GM08714 (cell line): ENCODE data around the gene ACSS2.
"Not testable (repeated sequence)": the region's sequence is repeated elsewhere in the genome, so short reads cannot be mapped to it uniquely, and the experiment has no call there.

Source experiments
- H3K4me3 ChIP-seq: fragments of 200-500 bp; sonication (Bioruptor generic); 2 replicates; pipeline ENCODE4 v1.5.1; 2014; ENCODE audit warnings: mild to moderate bottlenecking, low read length, inconsistent platforms
- ZNF274 ChIP-seq: IDR thresholded peaks from 2 replicates; pipeline ENCODE4 v1.6.1; 2012; ENCODE audit warnings: mild to moderate bottlenecking, low read depth, low read length

The ACSS2 gene

DNA sequence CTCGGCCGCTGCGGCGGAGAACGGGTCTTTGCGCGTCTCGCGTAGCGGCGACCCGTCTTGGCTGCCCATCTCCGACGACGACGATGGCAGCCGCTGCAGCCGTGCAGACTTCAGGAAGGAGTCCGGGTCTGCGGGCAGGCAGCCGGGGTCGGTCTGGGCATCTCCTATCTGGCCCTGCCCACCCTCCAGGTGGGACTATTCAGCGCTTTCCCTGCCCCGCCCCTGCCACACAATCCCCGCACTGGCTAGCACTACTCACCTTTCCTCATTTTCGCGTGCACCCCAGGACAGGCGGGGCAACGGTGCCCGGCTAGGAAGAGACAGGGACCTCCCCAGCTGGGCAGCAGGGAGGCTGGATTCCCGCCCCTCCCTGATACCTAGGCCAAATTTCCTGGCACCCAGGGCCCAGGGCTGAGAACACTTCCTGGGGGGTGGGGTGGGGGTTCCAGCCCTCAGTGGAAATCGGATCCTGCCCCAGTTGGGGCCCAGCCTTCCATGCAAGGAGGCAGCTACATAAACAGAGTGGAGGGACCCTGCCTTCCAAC is 12.9 kb upstream of the ACSS2 start:
- TF ChIP-seq ZNF274 = no peak
- no peak overlapping the region for H3K4me3 ChIP-seq

DNA sequence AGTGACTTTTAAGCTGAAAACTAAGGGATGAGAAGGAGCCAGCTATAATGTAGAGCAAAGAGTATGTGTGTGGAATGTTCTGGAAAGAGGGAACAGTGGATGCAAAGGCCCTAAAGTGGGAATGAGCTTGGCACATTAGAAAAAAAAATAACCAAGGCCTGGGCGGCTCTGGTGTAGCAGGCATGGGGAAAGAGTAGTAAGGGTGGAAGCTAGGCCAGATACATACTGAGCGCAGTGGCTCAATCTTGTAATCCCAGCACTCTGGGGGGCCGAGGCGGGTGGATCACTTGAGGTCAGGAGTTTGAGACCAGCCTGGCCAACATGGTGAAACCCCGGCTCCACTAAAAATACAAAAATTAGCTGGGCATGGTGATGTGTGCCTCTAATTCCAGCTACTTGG is 12.2 kb upstream of the ACSS2 start:
- TF ChIP-seq ZNF274 = no peak

DNA sequence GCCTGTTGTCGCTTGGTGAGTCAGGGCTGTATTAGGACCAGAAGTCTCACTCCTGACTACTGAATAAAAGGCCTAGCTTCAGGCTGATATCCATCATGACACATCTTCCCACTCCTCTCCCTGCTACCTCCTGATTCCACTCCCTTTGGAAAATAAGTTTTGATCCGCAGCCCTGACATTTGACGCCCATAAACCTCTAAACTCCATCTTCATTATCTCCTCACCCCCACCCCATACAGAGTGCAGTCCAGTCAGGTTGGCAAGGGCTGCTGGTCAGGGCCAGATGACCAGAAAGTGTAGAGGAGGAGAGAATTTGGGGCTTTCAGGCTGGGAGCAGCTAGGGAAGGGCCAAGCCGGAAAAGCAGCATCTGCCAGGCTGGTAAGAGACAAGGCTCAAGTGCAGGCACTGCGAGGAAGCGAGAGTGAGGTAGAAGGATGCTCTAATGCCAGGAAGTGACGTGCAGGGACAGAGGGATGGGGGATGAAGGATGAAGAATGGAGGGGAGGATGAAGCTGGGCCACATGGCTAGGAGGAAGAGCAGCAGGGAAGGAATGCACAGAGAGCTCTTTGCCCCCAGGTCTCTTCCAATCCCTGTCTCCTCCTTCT is 5.0 kb upstream of the ACSS2 start:
- no peak overlapping the region for H3K4me3 ChIP-seq
- TF ChIP-seq ZNF274 = no peak

More for the DNA sequence above, 12.2 kb upstream of the ACSS2 start:
- H3K4me3 ChIP-seq = no peak overlapping the region

DNA sequence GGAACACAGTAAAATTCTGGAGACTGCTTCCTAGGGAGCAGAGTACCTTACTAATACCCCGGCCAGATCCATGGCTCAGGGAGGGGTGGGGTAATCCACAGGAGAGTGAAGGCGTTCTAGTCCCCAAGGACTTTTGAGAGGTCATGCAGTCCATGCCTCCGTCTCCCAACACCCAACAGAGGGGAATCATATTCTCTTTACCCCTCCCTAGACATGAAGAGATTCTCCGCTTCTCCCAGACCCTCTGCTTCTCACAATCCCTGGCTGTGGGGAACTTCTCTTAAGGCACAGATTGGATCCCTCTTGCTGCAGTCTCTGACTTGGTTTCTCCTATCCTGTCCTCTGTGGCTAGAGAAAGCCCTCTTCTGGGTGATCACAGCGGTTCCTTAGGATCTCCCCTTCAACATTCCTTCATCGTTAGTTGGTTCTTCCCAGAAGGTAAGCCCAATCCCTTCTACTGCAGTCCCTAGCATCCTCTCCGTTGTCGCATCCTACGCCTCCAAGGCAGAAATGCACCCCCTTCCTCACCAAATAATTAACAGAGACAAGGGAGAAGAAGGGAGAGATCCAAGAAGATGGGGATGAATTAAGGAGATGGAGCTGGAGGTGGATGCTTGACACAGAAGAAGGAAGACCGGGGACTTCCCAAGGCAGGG is 4.3 kb upstream of the ACSS2 start:
- H3K4me3 ChIP-seq = peak overlapping the region; percentile 28
- TF ChIP-seq ZNF274 = no peak

DNA sequence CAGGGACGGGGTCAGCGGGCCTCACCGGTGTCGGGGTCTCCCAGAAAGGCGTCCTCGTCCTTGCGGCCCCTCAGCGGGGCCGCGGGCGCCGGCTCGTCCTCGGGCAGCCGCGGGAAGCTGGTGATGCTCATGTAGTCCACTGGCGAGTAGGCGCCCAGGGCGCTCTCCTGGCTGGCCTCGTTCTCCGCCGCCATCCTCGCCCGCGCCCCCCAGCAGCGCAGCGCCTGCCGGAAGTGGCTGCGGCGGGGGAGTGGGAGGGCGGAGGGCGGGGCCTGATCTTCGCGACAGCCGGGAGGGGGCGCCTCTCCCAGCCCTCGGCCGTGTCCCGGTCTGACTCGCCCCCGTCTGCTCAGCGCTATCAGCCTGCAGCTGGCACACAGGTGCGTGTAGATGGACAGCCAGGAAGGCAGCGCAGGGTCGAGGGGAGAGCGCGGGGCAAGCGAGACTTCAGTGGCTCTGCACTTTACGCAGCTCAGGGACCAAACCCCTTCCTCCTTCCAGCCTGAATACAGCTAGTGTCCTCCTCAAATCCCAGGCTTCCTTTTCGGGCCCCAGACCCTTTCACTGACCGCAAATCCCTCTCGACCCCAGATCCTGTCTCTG is 3.7 kb upstream of the ACSS2 start, which contains the start of gene GGT7:
Gene GGT7 (minus strand): TSS at position 235 of the 603 bp plus-strand sequence. CDS start 41 bp downstream, at position 194.
- TF ChIP-seq ZNF274 = no peak
- H3K4me3 ChIP-seq = peak within 1 kb of the TSS; percentile 42

DNA sequence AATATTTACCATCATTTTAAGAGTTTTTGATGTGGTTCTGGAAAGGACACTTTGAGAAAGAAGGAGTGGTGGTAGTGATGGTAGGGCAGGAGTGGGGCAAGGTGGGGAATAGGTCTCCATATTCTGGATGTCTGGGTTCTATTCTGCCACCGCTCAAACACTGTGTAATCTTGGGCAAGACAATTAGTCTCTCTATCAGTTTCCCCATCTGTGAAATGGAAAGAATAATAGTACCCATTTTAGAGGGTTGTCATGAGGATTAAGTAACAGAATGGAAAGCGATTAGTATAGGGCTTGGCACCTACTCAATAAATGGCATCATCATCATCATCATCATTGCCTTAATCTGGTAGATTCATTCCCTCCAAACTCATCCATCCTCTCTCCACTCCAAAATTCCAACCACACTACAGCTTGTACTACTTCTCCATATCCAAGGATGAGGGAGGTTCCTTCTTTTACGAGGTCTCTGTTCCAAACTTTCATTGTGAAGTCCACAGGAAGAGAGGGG is 2.8 kb upstream of the ACSS2 start:
- no peak overlapping the region for H3K4me3 ChIP-seq
- TF ChIP-seq ZNF274 = no peak

DNA sequence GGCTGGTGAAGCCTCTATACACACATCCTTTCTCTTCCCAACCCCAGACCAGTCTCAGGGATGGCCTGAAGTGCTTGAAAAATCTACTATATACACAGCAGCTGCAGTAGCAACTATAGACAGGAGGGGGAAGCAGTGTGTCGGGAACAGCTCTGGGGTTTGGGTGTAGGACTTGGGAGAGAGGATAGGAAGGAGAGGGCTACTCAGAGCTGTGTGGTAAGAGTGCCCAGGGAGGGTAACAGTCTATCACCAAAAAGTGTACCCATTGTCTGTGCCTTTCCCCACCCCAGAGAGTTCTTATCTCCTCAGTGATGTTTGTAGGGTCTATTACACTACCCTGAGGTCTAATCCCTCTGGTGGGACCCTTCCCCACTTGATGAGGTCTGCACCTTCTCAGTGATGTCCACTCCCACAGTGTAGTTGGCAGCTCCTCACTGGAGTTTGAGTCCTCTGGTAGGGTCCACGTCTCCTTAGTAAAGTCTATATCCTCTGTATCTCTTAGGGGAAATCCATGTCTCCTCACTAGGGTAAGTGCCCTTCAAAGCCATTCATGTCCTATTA is 2.2 kb upstream of the ACSS2 start:
- no peak for TF ChIP-seq ZNF274
- no peak overlapping the region for H3K4me3 ChIP-seq

DNA sequence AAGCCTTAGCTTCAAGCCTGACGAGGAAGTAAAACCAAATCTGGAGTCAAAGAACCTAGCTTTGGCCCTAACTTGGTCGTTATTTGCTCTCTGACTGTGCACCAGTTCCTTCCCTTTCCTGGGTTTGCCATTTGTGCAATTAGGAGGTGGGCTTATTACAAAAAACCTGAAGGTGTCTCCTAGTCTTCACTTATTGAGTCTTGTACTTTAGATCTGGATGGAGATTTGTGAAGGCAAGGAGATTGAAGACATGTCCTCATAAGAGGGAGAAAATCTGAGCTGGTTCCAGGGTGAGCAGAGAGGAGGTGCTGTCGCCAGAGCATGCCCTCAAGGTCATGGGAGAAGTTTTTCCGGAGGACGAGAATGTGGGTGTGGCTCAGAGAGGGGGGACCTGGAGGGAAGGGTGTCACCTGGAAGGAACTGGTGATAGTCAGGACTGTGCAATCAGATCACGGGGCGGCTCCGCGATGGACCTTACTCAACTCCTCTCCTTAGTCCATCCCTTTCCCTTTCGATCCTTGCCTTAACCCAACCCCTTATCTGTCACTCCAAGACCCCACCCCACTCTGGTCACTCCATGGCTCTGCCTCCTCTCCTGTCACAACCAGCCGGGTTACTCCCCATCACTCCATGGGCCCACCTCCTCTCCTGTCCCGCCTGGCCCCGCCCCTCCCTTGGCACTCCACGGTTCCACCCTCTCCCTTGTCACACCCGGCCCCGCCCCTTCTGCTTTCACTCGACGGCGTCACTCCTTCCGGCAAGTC is 588 bp upstream of the ACSS2 start:
- TF ChIP-seq ZNF274 = no peak
- peak overlapping the region; percentile 59; the same call in 1 of the 2 replicates for H3K4me3 ChIP-seq

DNA sequence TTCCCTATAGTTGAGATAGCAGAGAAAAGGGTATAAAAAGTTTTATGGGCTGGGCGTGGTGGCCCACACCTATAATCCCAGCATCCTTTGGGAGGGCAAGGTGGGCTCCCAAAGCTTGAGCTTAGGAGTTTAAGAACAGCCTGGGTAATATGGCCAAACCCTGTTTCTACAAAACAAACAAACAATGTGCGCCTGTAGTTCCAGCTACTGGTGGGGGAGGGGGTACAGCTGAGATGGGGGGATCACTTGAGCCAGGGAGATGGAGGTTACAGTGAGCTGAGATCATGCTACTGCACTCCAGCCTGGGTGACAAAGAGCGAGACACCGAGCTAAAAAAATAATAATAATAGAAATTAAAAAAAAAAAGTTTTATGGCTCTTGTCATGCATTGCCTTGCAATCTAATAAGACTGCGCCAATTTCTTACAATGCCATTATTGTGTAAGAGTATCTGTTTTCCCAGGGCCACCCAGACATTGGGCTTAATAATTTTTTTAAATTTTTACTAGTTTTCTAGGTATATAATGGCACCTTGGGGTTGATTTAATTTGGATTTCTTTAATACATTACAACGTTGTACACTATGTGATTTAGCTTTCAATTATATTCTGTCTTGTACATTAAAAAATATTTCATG is 3.9 kb downstream of the ACSS2 start:
- TF ChIP-seq ZNF274 = no peak
- H3K4me3 ChIP-seq = no peak overlapping the region

DNA sequence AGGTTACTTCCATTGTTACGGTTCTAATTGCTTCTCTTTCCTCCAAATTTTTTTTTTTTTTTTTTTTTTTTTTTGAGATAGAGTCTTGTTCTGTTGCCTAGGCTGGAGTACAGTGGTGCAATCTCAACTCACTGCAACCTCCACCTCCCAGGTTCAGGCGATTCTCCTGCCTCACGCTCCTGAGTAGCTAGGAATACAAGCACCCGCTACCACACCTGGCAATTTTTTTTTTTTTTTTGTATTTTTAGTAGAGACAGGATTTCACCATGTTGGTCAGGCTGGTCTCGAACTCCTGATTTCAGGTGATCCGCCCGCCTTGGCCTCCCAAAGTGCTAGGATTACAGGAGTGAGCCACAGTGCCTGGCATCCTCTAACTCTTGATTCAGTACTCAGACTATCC is 4.6 kb downstream of the ACSS2 start:
- not testable (repeated sequence) for H3K4me3 ChIP-seq

DNA sequence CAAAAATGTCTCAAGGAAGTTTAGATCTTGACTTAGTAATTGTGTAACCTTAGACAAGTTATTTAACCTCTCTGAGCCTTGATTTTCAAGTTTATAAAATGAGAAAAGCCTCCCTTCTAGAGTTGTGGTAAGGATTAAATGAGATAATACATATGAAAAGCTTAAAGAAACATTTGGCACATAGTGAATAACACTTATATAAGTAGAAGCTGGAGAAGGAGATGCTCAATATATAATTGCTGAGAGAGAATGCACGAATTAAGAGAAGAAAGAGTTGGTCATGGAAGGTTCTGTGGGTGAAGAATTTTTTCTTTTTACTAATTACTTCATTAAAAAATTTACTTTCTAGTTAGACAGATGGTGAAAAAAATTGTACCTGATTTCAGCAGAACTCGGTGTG is 5.3 kb downstream of the ACSS2 start:
- TF ChIP-seq ZNF274 = no peak
- no peak overlapping the region for H3K4me3 ChIP-seq

DNA sequence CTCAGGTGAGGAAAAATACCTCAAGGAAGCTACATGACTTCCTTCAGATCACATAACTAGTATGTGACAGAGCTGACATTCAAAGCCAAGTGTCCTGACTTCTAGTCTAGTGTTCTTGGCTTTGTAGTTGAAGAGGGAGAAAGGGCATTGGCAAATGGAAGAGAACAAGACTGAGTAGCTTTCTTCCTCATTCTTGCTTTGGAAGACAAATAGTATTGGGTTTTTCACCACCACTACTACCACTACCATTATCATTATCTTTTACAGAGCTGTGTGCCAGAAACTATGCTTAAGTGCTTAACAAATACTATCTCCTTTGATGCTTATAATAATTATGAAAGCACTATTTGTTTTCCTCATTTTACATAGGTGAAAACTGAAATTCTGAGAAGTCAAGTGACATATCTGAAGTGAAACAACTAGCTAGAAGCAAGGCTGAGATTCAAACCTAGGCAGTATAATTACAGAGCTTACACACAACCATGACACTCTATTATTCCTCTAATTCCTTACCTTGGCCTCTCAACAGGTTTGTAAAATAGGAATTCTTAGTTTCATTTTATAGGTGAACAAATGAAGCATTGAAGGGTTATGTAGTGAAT is 6.8 kb downstream of the ACSS2 start:
- no peak for TF ChIP-seq ZNF274
- H3K4me3 ChIP-seq = no peak overlapping the region

DNA sequence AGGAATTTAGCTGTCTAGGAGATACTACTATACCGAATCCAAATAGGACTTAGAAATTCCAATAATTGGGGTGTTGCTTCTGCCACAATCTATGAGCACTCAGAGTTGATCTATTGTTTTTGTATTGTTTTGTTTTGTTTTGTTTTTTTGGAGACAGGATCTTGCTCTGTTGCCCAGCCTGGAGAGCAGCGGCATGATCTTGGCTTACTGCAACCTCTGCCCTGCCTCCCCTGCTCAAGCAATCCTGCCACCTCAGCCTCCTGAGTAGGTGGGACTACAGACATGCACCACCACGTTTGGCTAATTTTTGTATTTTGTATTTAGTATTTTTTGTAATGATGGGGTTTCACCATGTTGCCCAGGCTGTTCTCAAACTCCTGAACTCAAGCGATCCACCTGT is 7.4 kb downstream of the ACSS2 start:
- no peak for TF ChIP-seq ZNF274
- no peak overlapping the region for H3K4me3 ChIP-seq

DNA sequence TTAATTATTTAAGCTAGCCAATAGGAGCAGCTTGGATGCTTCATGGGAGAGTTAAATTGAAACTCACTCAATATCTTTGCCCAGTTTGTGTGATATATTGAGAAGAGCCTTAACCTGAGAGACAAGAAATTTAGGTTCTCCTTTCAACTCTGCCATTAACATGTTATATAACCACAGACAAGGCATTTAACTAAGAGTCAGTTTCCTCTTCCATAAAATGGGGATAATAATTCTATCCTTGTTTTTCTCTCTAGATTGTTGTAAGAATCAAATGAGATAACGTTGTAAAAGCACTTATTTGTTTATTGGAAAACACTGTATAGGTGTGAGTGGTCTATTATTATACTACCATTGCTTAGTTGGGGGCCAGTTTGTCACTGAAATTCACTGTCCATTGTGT is 7.8 kb downstream of the ACSS2 start:
- no peak for TF ChIP-seq ZNF274
- no peak overlapping the region for H3K4me3 ChIP-seq
